Measurements from ENCODE around the gene MUL1.

DNA sequence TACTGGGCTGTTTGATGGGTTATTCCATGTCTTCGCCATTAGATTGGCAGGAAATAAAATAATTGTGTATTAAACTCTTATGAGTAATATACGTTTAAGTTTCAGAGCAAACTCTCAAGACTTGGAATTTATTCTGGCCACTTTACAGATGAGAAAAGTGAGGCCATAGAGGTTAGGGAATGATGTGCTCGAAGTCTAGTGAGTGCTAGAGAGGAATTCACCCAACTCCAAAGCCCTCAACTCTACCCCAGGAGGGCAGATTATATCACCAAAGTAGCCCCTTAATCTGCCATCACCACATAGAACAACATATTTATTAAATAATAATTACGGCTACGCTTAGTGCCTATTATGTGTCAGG is 440 bp upstream of the MUL1 start:
- TF ChIP-seq CTCF (conservative IDR thresholded peaks at IDR 0.05; ENCODE audit: low read length): no peak
- no peak for TF ChIP-seq EZH2phosphoT487 (IDR thresholded peaks at IDR 0.05; ENCODE audit: borderline replicate concordance)

All from Loucy (cell line).